Measurements from ENCODE around the gene FMN1.

The FMN1 gene

DNA sequence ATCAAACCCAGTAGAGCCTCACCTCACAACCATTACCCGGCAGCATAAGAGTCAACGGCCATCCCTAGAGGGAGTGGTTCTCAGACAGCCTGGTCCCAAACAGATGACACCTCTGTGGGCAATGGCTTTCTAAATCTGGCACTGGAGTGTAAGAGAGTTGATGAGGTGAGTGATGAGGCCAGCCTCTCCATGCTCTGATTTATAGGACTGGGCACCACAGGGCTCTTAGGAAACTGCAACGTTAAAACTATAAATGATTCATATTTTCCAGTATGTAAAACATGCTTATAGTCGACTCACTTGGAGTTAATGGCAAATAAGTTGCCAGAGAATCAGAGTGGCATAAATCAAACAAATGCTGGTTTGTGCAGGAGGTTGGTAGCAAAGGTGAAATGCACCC is 289.0 kb downstream of the FMN1 start:
- in situ Hi-C loops (cut with HindIII; ENCODE audit: low sequenced_read_pairs): no loop called here

DNA sequence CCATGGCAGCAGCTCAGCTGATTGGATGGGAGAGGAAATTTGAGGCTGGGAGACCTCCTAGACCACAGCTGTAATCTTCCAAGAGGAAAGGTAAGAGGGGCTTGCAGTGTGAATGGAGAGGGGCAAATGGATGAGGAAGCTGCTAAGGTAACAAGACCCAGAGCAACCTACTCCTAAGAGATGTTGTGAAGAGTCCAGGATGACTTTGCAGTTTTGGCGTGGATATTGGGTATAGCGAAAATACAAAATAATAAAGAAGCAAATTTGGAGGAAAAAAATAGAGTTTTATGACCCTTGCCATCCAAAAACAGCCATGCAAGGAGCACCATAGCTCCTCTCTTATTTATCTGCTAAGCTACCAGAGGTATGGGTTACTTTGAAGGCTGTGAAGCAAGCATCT is 290.1 kb downstream of the FMN1 start:
- in situ Hi-C loops (cut with HindIII; ENCODE audit: low sequenced_read_pairs): no loop called here

DNA sequence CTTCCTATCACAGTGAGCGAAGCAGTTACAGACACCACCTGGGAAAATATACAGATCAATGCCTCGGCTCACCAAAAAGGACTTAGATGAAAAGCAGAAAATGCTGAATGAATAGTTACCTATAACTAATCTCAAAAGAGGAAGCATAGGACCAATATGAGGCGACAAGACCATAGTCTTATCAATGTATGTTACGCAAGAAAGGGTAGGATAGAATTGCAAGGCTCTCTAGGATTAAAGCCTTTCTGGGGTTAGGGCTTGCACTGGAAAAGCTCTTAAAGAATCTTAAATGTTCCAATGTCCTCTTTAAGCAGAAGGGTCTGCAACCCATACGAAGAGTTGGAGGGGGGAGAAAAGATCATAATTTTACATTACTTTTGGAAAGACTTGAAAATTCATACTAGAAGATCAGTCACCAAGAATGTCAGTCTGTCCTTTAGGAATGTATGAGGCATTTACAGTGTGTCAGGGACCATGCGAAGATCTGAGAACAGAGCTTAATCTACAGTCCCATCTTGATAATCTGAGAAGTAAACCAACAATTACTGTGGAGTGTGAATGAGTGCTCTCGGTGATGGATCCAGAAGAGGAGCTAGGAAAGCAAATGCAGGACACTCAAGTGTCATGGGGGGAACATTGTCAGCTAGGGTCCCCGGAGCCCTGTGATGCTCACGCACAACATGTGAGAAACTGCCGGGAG is 290.8 kb downstream of the FMN1 start:
- in situ Hi-C loops (cut with HindIII; ENCODE audit: low sequenced_read_pairs): no loop called here

DNA sequence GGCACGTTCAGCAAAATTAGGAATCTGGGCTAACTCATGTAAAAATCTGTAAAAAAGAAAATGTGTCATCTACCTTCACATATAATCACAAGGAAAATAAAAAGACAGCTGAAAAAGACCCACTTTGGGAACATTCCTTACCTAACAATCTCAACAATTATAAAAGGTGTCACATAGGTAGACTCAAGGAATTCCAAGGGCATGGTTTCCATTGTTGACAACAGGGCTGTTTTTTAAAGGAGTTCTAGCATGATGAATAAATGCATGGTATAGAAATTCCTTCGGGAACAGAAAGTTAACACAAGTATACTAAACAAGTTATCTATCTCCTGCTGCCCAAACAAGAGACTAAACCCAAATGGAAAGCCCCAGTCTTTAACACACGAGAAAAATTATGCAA is 292.5 kb downstream of the FMN1 start:
- in situ Hi-C loops (cut with HindIII; ENCODE audit: low sequenced_read_pairs): no loop called here

DNA sequence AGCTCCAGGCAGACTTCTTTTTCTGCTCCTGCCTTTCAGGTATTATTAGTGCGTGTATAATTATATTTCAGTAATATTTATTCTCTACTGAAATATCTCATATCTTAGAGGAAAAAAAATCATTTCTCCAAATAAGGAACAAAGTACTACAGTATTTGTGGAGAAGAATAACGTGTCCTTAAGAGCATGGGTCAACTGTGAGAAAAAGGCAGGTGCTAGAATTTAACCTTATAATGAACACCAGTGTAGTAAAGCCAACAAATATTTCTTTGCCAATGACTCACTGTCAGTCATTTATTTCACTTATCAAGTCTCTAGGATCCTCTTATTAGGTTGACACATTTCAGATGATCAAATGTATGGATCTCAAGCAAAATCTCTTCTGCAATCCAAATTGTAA is 293.3 kb downstream of the FMN1 start:
- in situ Hi-C loops (cut with HindIII; ENCODE audit: low sequenced_read_pairs): no loop called here

DNA sequence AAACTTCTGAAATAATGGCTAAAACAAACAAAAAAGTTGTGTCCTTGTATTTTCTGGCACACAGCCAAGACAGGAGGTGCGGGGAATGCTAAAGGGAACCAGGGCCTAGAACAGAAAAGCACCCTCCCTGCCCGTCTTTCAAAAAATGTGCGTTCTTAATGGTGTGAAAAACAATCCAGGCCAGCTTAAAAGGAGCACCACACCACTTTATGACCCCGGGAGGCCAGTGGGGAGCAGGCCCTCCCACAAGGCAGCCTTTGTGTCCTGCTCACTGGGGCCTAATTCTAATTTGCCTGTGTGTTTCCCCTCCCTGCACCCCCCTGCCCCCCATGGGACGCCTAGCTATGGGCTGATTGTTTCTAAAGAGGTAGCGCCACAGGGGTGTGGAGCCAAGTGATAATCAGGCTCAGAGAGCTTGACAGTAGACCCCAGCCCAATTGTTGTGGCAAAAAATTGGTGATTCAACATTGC is 295.4 kb downstream of the FMN1 start:
- in situ Hi-C loops (cut with HindIII; ENCODE audit: low sequenced_read_pairs): no loop called here

DNA sequence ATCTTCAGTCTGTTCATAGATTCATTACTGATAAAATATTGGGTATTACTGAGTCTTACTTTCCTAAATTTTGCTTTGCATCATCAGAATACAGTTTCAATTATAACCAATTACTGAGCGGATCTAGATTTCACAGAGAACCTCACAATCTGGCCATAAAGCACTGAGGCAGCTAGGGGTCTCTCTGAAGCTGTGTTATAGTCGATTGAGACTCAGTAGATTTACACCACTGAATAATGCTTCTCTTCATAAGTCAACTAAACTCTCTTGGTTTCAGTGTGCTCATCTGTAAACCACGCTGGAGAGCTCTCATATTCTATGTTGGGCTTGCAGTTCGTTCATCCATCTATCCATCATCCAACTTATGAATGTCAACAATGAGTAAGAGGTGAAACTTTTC is 296.1 kb downstream of the FMN1 start:
- in situ Hi-C loops (cut with HindIII; ENCODE audit: low sequenced_read_pairs): no loop called here

DNA sequence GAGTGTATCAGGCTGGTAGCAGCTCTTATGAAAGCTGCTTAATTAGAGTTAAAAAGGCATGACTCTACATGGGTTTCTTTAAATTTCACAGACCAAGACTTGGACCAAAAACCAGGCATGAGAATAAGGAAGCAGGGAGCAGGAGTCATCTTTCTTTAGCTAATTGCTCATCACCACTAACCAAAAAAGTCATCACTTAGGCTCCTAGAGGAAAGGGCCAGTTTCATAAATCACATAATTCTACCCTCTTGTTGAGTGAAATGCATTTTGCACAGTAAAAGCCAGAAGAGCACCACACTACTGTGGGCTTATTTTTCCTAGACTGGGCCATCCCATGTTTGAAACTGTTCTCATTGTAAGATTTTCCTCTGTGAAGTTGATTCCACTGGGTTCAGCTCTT is 301.1 kb downstream of the FMN1 start:
- in situ Hi-C loops (cut with HindIII; ENCODE audit: low sequenced_read_pairs): no loop called here

DNA sequence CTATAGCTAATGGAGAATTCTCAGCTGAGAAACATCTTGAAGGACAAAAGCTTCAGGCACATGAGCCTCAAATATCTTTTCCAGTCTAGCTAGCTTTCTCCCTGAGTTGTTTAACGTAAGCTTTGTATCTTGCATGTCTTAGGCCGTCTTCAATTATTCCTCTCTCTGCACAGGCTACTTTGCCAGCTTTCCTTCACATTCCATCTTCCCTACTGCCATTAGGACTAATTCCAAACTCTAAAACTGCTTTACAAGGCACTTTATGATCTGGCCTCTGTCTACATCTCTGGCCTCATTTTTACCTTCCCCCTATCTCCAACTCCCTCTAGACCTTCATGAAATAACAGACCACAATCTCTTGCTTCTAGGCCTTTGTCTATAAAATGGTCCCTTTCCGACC is 305.3 kb downstream of the FMN1 start:
- in situ Hi-C loops (cut with HindIII; ENCODE audit: low sequenced_read_pairs): no loop called here

DNA sequence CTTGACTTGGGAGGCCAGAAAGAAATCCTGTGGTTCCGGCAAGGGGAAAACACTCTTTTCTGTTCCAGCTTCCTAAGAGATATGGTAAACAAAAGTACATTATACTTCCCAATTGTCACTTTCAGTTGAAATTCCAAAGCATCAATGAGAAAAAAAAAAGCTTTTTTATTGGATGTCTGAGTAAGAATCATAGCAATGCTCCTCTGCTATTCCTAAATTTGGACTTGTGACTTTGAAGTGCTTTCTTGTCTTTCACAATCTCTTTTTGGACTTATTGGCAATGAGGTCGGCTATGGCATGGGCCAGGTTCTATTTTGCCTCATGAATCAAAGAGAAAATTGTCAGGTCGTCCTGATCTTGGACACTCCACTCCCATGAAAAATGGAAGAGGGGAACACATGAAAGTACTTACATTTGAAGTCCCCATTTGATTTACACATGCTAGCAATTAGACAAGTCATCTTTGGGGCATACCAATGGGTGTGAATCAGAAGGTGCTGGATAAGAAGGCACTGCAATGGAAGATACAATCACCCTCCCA is 306.2 kb downstream of the FMN1 start:
- in situ Hi-C loops (cut with HindIII; ENCODE audit: low sequenced_read_pairs): no loop called here

DNA sequence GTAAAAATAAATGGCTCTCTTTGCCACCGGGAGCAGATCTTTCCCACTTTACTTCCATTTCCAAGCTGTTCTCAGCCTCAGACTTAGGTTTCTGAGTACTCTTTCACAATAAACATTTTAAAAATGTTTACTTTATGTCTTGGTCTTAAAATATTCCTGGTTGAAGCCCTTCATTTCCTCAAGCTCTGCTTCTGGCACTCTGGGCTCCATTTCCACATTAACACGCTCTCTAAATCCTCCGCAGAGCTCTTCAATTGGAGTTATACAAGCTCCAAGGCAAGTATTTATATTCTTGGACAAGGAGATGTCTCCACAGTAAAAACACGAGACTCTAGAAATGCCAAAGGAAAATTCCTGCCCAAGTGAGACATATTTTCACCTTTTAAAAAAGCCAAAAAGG is 307.4 kb downstream of the FMN1 start:
- in situ Hi-C loops (cut with HindIII; ENCODE audit: low sequenced_read_pairs): no loop called here

DNA sequence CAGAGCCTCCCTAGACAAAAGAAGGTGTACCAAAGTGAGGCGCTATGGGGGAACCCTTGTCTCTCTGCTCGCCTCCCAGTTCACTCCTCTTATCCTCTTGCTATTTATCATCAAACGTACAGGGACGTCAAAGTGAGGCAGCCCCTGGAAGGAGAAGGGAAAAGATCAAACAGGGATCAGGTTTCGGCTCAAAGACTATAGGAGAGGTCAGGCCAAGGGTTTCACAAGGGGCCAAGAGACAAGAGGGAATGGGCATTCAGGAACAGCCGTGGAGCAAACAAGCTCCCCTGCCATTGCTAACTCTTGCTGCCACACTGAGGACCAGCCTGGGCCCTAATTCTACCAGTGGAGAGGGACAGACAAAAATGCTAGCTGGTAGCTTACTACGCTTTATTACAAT is 308.1 kb downstream of the FMN1 start:
- in situ Hi-C loops (cut with HindIII; ENCODE audit: low sequenced_read_pairs): no loop called here

DNA sequence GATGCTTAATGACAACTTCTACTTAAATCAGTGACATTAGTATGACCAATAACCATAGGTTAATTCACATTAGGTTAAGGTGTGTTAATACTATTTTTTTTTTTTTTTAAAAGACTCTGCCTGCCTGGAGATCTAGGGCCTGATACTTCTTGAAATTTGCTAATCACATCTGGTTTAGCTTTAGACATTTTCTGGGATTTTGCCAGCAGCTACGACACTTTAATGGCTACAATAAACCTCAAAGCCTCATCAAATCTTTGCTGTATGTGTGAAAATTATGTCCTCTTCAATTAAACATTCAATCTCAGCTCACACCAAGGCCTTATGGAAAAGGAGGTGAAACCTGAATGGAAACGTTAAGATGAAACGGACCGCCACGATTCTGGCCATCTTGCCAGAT is 308.8 kb downstream of the FMN1 start:
- in situ Hi-C loops (cut with HindIII; ENCODE audit: low sequenced_read_pairs): no loop called here

DNA sequence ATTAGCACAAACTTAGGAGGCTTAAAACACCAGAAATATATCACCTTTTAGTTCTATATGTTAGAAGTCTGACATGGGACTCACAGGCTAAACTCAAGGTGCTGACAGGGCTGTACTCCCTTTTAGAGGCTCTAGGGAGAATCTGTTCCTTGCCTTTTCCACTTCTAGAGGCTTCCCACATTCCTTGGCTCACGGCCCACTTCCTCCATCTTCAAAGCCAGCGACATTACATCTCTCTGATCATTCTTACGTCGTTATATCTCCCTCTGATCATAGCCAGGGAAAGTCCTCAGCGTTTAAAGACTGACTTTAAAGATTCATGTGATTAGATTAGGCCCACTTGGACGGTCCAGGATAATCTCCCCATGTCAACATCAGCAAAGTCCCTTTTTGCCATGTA is 310.4 kb downstream of the FMN1 start:
- in situ Hi-C loops (cut with HindIII; ENCODE audit: low sequenced_read_pairs): no loop called here

DNA sequence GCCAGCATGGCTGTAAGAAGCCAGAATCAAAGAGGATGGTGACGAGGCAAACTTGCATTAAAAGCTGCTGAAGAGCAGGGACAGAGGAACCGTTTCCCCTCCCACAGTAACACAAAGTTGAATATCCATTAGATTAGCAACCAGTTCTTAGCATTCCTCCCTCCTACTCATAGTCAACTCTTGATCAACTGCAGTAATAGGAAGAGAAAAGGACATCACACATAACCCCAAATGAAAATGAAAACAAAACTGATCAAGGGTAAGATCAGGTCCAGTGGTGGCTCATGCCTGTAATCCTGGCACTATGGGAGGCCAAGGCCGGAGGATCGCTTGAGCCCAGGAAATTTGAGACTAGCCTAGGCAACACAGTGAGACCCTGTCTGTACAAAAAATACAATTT is 311.6 kb downstream of the FMN1 start:
- in situ Hi-C loops (cut with HindIII; ENCODE audit: low sequenced_read_pairs): no loop called here

DNA sequence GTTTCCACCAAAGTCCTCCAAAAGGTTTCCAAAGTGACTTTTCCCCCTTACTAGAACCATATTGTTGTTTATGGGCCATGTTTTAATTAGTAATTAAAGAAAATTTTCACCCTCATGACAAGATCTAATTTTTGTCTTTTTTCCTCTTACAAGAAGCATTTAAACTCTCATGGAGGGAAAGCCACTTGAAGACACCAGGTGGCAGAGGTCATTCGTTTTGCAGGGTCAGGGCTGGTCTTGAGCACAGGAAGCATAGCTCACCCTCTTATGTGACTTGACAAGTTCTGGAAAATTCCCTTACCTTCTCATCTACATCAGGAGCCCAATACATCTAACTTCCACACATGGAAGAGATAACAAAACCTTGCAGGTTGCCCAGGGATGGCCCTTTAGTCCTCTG is 313.0 kb downstream of the FMN1 start:
- in situ Hi-C loops (cut with HindIII; ENCODE audit: low sequenced_read_pairs): no loop called here

DNA sequence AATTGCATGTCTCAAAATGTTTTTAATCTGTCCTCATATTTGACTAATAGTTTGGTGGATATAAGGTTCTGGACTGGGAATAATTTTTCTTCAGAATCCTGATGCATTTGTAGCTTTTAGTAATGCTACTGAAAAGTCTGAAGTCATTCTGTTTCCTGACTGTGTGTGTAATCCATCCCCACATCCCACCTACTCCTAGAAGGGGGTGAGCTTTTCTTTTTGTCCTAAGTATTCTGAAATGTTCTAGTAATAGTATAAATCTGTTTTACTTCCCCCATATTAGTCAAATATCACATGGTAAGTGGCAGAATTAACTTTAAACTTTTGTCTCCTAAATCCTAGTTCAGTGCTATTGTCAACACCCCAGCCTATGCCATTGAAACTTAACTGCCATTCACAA is 313.9 kb downstream of the FMN1 start:
- in situ Hi-C loops (cut with HindIII; ENCODE audit: low sequenced_read_pairs): no loop called here

DNA sequence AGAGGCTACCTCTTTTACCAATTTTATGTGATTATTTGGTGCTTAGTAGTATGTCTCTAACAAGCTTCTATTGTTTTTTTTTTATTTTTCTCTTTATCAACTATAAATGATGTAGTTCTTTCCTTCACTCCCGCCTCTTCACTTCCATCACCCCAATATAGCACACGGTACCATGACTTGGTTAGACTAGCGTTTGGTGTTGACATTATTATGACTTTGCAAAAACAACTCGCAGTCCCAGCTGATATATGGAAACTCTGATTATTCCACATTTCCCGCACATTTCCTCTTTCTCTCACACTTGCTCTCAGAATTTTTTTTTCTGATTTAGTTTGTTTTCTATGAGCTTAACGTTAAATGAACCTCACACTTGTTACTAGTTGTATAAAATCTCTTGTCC is 314.5 kb downstream of the FMN1 start:
- in situ Hi-C loops (cut with HindIII; ENCODE audit: low sequenced_read_pairs): no loop called here

DNA sequence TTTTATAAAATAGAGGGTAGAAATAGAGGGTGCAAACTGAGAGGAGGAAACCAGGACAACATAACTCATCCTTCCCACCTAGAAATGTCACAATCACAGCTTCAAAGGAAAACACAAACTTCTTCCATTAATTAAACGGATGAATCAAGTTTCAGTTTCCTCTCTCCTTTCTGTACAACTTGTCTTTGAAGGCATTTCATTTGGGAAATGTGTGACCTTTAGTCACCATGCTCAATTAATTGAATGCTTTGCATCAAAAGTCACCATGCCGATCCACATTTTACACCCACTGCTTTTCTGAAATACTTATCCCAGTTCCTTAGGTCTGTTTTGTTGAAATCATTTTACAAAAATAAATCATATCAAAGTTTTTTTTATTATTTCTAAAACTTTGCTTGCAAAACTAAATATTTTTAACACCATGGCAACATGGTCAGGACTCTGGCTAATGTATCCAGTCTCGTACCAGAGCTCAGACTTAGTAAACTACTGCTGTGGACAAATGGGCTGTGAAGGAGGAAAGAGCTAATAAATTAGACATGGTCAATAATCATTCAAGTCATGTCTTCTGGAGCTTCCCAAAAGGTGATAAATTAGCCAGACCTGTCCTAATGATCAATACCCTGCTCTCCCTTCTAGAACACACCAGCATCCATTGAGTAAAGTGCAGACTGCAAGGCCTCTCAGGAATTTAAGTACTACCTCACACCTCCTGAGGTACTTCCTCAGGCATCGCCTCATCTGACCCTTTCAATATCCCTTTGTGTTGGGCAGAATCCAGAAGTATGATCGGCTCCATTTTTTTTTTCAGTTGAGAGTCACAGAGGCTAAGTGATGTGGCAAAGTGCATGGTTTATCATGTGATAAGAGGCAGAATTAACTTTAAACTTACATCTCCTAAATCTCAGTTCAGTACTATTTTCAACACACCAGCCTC is 315.4 kb downstream of the FMN1 start:
- in situ Hi-C loops (cut with HindIII; ENCODE audit: low sequenced_read_pairs): no loop called here

DNA sequence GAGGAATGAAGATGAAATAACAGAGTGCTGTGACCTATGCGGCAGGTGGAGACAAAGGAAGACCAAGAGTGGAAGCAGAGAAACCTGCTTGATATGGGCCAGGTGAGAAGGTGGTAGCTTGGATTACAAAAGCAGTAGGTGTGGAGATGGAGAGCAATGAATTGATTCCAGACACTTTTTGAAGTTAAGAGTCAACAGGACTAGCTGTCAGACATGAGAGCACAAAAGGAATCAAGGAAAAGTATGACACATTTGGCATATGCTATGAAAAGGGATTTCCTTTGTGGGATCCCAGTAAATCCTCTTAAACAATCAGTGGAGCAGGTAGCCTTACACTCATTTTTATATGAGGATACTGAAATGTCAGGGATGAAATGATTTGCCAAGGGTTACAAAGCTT is 316.2 kb downstream of the FMN1 start:
- in situ Hi-C loops (cut with HindIII; ENCODE audit: low sequenced_read_pairs): no loop called here

DNA sequence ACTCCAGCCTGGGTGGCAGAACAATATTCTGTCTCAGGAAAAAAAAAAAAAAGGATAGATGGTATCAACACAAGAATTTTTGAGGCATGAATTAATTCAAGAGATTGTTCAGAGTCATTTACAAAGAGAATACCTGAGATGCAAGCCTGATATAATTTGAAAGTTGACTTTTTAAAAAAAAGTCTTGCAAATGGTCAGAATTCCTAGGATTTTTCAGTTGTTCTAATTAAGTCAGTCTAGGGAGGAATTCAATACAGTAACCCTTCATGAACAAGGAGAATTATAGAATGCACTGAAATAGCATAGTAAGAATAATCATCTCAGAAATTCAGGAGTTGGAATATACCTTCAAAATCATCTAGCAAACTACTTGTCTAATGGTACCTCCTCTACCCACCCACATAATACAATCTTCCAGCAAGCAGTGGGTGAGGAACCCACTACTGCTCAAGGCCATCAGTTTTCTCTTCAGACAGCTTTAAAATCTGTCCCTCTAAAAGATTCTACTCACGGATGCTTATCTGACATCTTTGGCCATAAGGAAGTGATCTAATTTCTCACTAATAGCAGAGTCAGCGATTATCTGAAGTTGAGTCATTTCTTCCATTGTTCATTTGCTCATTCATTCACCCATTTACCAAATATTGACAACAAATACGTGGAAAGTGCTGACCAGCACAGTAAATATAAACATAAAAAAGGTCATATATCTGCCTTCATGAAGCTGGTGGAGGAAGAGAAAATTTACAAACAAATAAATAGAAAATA is 317.1 kb downstream of the FMN1 start:
- in situ Hi-C loops (cut with HindIII; ENCODE audit: low sequenced_read_pairs): no loop called here
